Peyer's patch (tissue), 4 donors: ENCODE results near the gene AGBL4.

Experiments
- CTCF ChIP-seq, 6 experiments: fragments of 450-650 bp in 4 of 6; fragments of 200-600 bp in 2 of 6; sonication (generic) in 1 of 6; IDR thresholded peaks; one replicate each; pipeline ENCODE4 v1.5.1; 2017 to 2019; ENCODE audit warnings: antibody characterized with exemption in 6 of 6, mild to moderate bottlenecking in 3 of 6, moderate library complexity in 1 of 6
- POLR2A ChIP-seq, 2 donors: fragments of 450-650 bp; IDR thresholded peaks; one replicate each; pipeline ENCODE4 v1.5.1; 2017; ENCODE audit warnings: antibody characterized with exemption in 2 of 2, mild to moderate bottlenecking in 2 of 2, moderate library complexity in 2 of 2

DNA sequence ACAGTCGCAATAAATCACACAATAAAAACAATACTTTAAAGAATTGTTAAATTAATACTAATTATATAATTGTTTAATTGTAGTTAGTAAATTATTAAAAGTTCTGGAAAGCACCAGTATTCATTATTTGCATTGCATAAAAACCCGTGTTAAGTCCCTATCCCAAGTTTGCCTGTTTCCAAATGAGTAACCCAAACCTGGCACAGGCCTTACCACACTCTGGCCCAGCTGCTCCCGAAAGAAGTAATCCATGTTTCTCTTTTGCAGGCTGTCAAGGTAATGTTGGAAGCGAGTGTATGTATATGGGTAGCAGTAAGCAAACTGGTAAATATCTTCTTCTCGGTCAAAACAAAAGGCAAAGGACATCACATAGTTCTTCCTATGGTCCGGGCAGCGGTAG lies 978.4 kb downstream of the AGBL4 start:
- TF ChIP-seq CTCF (IDR thresholded peaks at IDR 0.05) (no peak), POLR2A (IDR thresholded peaks at IDR 0.05) (no peak)
